ENCODE results near the gene LONRF2. TPM values are rescaled to one million over a fixed set of nuclear protein-coding genes. Genes with fewer than 3 reads are reported as not detected.

The LONRF2 gene
- total RNA-seq, 1 donor from 2014 or later: not detected

DNA sequence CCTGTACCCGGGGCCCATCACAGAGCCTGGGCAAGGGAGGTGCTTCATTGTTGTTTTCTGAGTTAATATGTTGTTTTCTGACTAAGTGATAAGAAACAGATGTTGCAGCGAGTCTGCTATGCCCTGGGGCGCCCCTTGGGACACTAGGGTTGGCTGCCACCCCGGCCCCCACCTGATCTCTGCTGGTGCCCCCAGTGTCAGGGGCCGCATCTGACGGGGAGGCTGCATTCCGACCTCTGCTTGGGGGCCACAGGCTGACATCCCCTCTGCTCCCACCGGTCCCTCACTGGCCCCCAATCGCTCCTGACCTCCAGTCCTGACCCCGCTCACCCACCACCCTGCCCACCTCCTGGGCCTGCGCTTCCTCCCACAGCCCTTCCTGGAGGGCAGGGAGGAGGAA, 65.9 kb downstream of the LONRF2 start:
- TF ChIP-seq, protein P1, sequence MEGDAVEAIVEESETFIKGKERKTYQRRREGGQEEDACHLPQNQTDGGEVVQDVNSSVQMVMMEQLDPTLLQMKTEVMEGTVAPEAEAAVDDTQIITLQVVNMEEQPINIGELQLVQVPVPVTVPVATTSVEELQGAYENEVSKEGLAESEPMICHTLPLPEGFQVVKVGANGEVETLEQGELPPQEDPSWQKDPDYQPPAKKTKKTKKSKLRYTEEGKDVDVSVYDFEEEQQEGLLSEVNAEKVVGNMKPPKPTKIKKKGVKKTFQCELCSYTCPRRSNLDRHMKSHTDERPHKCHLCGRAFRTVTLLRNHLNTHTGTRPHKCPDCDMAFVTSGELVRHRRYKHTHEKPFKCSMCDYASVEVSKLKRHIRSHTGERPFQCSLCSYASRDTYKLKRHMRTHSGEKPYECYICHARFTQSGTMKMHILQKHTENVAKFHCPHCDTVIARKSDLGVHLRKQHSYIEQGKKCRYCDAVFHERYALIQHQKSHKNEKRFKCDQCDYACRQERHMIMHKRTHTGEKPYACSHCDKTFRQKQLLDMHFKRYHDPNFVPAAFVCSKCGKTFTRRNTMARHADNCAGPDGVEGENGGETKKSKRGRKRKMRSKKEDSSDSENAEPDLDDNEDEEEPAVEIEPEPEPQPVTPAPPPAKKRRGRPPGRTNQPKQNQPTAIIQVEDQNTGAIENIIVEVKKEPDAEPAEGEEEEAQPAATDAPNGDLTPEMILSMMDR (IDR thresholded peaks at IDR 0.05; ENCODE audit: unreplicated experiment): no peak
- DNase-seq (ENCODE audit: low spot score): no peak
- Mint-ChIP-seq H3K27me3 (ENCODE audit: unreplicated experiment) (no peaks in the 10 kb centered on the region), H3K4me1 (ENCODE audit: unreplicated experiment) (no peaks in the 10 kb centered on the region), H3K27ac (ENCODE audit: unreplicated experiment) (no peak overlapping the region), H3K9me3 (ENCODE audit: unreplicated experiment) (no peaks in the 10 kb centered on the region), H3K36me3 (ENCODE audit: low read depth, unreplicated experiment) (no peaks in the 10 kb centered on the region), H3K4me3 (ENCODE audit: unreplicated experiment) (no peak overlapping the region)

DNA sequence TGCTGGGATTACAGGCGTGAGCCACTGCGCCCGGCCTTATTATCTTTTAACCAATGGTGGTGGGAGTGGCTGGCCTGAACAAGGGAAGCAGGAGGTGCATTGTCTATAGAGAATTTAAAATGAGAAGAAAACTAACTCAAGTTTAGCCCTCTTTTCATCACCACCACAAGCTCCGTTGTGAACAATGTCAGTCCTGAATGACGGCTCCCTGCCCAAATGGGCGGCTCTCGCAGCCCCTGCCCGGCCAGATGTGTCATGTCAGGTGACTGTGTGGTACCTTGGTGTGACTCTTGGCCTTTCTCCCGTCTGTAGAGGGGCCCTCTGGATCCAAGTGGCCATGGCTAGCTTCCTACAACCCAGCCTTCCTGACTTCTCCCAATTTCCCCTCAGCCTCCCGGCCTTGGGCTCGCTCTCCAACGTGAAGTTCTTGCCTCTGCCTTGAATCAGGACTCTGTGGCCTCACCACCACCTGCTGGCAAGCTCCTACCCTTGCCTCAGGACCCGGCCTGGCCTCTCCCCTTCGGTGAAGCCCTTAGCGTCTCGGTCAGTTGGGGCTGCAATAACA, 67.6 kb downstream of the LONRF2 start:
- Mint-ChIP-seq H3K27me3 (ENCODE audit: unreplicated experiment) (no peaks in the 10 kb centered on the region), H3K27ac (ENCODE audit: unreplicated experiment) (no peak overlapping the region), H3K4me1 (ENCODE audit: unreplicated experiment) (no peaks in the 10 kb centered on the region), H3K4me3 (ENCODE audit: unreplicated experiment) (no peak overlapping the region), H3K9me3 (ENCODE audit: unreplicated experiment) (no peaks in the 10 kb centered on the region), H3K36me3 (ENCODE audit: low read depth, unreplicated experiment) (no peaks in the 10 kb centered on the region)
- TF ChIP-seq, protein P1 (IDR thresholded peaks at IDR 0.05; ENCODE audit: unreplicated experiment): no peak
- DNase-seq (ENCODE audit: low spot score): no peak

GRCh38 chr2:100253786-100254185, 68.5 kb downstream of the LONRF2 start:
- TF ChIP-seq, protein P1 (IDR thresholded peaks at IDR 0.05; ENCODE audit: unreplicated experiment): no peak
- no peaks in the 10 kb centered on the region for H3K36me3 Mint-ChIP-seq (ENCODE audit: low read depth, unreplicated experiment)
- DNase-seq (ENCODE audit: low spot score): no peak
- H3K4me1 Mint-ChIP-seq (ENCODE audit: unreplicated experiment): no peaks in the 10 kb centered on the region
- no peaks in the 10 kb centered on the region for H3K27me3 Mint-ChIP-seq (ENCODE audit: unreplicated experiment)
- no peaks in the 10 kb centered on the region for H3K9me3 Mint-ChIP-seq (ENCODE audit: unreplicated experiment)
- H3K27ac Mint-ChIP-seq (ENCODE audit: unreplicated experiment): no peak overlapping the region
- H3K4me3 Mint-ChIP-seq (ENCODE audit: unreplicated experiment): no peak overlapping the region

DNA sequence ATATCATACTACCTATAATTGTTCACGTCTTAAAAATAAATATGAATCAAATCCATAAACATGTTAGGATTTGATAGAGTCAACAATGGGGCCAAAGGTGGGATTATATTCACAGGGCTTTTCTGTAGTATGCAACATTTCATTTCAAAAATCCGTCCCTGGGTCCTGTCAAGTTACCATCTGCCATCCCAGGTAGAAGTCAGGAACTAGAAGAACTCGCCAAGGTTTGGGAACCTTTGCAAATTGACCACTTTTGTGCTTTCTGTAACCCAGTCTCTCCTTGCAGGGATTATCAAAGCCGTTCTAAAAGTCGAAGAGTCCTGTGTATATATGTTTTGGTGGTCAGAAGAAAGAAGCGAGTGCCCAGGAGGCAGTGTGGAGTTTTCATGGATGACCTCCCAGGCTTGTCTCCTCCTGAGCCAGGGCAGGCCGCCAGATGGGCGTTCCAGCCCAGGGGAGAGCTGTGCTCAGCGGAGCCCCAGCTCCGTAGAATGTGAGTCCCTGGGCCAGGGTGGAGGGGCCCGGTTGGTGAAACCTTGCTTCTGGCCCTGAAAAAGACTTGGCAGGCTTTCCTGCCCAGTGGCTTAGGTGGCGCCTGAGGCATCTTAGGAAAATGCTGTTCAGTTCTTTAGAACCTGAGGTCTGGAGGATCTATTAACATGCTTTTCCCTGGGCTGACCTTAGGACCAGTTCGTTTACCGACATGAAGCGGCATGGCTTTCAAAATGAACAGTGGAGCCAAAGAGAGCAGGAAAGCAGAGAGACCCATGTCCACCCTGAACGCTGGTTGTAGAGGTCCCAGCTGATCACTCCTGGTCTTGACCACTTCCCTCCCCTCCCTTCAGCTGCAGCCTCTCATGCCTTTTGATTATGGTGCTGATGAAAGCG, 69.2 kb downstream of the LONRF2 start:
- H3K9me3 Mint-ChIP-seq (ENCODE audit: unreplicated experiment): no peaks in the 10 kb centered on the region
- H3K27me3 Mint-ChIP-seq (ENCODE audit: unreplicated experiment): no peaks in the 10 kb centered on the region
- H3K36me3 Mint-ChIP-seq (ENCODE audit: low read depth, unreplicated experiment): no peaks in the 10 kb centered on the region
- TF ChIP-seq, protein P1 (IDR thresholded peaks at IDR 0.05; ENCODE audit: unreplicated experiment): no peak
- H3K27ac Mint-ChIP-seq (ENCODE audit: unreplicated experiment): no peak overlapping the region
- DNase-seq (ENCODE audit: low spot score): no peak
- H3K4me1 Mint-ChIP-seq (ENCODE audit: unreplicated experiment): no peaks in the 10 kb centered on the region
- H3K4me3 Mint-ChIP-seq (ENCODE audit: unreplicated experiment): no peak overlapping the region

DNA sequence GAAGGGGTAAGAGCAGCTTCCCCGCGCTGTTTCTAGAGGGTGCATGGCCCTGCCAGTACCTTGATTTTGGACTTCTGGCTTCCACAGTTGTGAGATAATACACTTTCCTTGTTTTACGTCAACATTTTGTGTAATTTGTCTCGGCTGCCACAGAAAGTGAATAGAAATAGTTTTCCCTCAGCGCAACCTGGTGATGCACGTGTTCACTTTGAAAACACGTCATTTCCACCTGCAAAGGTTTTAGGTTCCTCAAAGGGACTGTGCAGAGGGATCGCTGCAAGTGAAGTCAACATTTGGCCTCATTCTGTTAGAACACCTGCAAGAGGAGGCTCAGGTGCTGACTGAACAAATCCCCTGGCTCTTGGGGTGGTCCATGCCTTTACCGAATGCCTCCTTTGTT, 71.7 kb downstream of the LONRF2 start:
- no peak for DNase-seq (ENCODE audit: low spot score)
- H3K36me3 Mint-ChIP-seq (ENCODE audit: low read depth, unreplicated experiment): no peaks in the 10 kb centered on the region
- no peaks in the 10 kb centered on the region for H3K27me3 Mint-ChIP-seq (ENCODE audit: unreplicated experiment)
- TF ChIP-seq, protein P1 (IDR thresholded peaks at IDR 0.05; ENCODE audit: unreplicated experiment): no peak
- H3K9me3 Mint-ChIP-seq (ENCODE audit: unreplicated experiment): no peaks in the 10 kb centered on the region
- H3K27ac Mint-ChIP-seq (ENCODE audit: unreplicated experiment): no peak overlapping the region
- H3K4me3 Mint-ChIP-seq (ENCODE audit: unreplicated experiment): no peak overlapping the region
- no peaks in the 10 kb centered on the region for H3K4me1 Mint-ChIP-seq (ENCODE audit: unreplicated experiment)
